Progenitor cell of endocrine pancreas (in vitro differentiated cells): Measurements from ENCODE around the gene LRPPRC. TPM values are rescaled to one million over a fixed set of nuclear protein-coding genes. Genes with fewer than 3 reads are reported as not detected.

ENCODE experiments used
- DNase-seq: peaks from one replicate; pipeline ENCODE4 v3.0.0; 2021; ENCODE audit warnings: low spot score; ENCODE audit not compliant: unreplicated experiment
- H3K27ac Mint-ChIP-seq: 2 replicates; pipeline ENCODE4 v1.8.0; 2021; ENCODE audit warnings: mild to moderate bottlenecking, moderate library complexity, mixed read lengths
- H3K27me3 Mint-ChIP-seq: 2 replicates; pipeline ENCODE4 v1.8.0; 2021; ENCODE audit warnings: mixed read lengths
- H3K36me3 Mint-ChIP-seq: 2 replicates; pipeline ENCODE4 v1.8.0; 2022; ENCODE audit warnings: mixed read lengths; ENCODE audit not compliant: insufficient read depth
- H3K4me1 Mint-ChIP-seq: 2 replicates; pipeline ENCODE4 v1.8.0; 2021; ENCODE audit warnings: low read depth, mixed read lengths
- H3K4me3 Mint-ChIP-seq: 2 replicates; pipeline ENCODE4 v1.8.0; 2021; ENCODE audit warnings: low read depth, mild to moderate bottlenecking, moderate library complexity, mixed read lengths
- H3K9me3 Mint-ChIP-seq: 2 replicates; pipeline ENCODE4 v1.8.0; 2021; ENCODE audit warnings: low read depth, mixed read lengths
- CTCF ChIP-seq: fragments of 200-600 bp; sonication (generic); IDR thresholded peaks from one replicate; pipeline ENCODE4 v1.5.0; 2021; ENCODE audit warnings: antibody characterized with exemption, mild to moderate bottlenecking; ENCODE audit not compliant: unreplicated experiment
- total RNA-seq: library from RNA; stranded (reverse); gene quantifications from 2 replicates; pipeline ENCODE4 v1.2.1, GENCODE V29; 2021

LRPPRC gene
- total RNA-seq, 1 donor from 2014 or later: 105 TPM

- Mint-ChIP-seq H3K4me3 (no peak overlapping the region), H3K36me3 (no peaks in the 10 kb centered on the region), H3K27me3 (peaks cover 35% of the 10 kb centered on the region), H3K4me1 (peaks cover 8% of the 10 kb centered on the region), H3K9me3 (no peaks in the 10 kb centered on the region), H3K27ac (no peak overlapping the region)
- no peak for DNase-seq
- no peak for TF ChIP-seq CTCF
Observed at GRCh38 chr2:43853141-43854081, 142.4 kb downstream of the LRPPRC start.

- peaks cover 23% of the 10 kb centered on the region for H3K27me3 Mint-ChIP-seq
- no peak for DNase-seq
- no peaks in the 10 kb centered on the region for H3K36me3 Mint-ChIP-seq
- no peak overlapping the region for H3K27ac Mint-ChIP-seq
- no peak overlapping the region for H3K4me3 Mint-ChIP-seq
- H3K4me1 Mint-ChIP-seq: peaks cover 8% of the 10 kb centered on the region
- no peak for TF ChIP-seq CTCF
- H3K9me3 Mint-ChIP-seq: no peaks in the 10 kb centered on the region
Observed at GRCh38 chr2:43852196-43852730, 143.5 kb downstream of the LRPPRC start.

GRCh38 chr2:43851011-43851980 lies 144.5 kb downstream of the LRPPRC start:
- Mint-ChIP-seq H3K36me3 (no peaks in the 10 kb centered on the region), H3K9me3 (no peaks in the 10 kb centered on the region), H3K4me1 (peaks cover 8% of the 10 kb centered on the region), H3K27me3 (peaks cover 15% of the 10 kb centered on the region), H3K4me3 (no peak overlapping the region), H3K27ac (no peak overlapping the region)
- no peak for TF ChIP-seq CTCF
- no peak for DNase-seq

GRCh38 chr2:43848214-43848613 lies 147.6 kb downstream of the LRPPRC start:
- no peak overlapping the region for H3K27ac Mint-ChIP-seq
- no peaks in the 10 kb centered on the region for H3K36me3 Mint-ChIP-seq
- H3K9me3 Mint-ChIP-seq: no peaks in the 10 kb centered on the region
- H3K27me3 Mint-ChIP-seq: peaks cover 3% of the 10 kb centered on the region
- peaks cover 8% of the 10 kb centered on the region for H3K4me1 Mint-ChIP-seq
- no peak for TF ChIP-seq CTCF
- DNase-seq: no peak
- H3K4me3 Mint-ChIP-seq: no peak overlapping the region

- no peaks in the 10 kb centered on the region for H3K9me3 Mint-ChIP-seq
- H3K27me3 Mint-ChIP-seq: peaks cover 3% of the 10 kb centered on the region
- no peaks in the 10 kb centered on the region for H3K36me3 Mint-ChIP-seq
- H3K4me1 Mint-ChIP-seq: peaks cover 3% of the 10 kb centered on the region
- no peak for TF ChIP-seq CTCF
- H3K27ac Mint-ChIP-seq: no peak overlapping the region
- no peak overlapping the region for H3K4me3 Mint-ChIP-seq
- no peak for DNase-seq
Observed at GRCh38 chr2:43846140-43846793, 149.5 kb downstream of the LRPPRC start.
